Measurements from ENCODE around the gene HOXD4. TPM values are rescaled to one million over a fixed set of nuclear protein-coding genes. Genes with fewer than 3 reads are reported as not detected.

Gene HOXD4
- polyA plus RNA-seq, 2 of the 4 experiments (the other 2 are of a cell fraction) = 0.27 to 0.87 TPM

- ATAC-seq (no peak), FAIRE-seq (no peak), DNase-seq (ENCODE audit: low read depth in 1 of 2, low spot score in 1 of 2) (no peak)
- Histone ChIP-seq H3K4me3 (no peak overlapping the region), H3K4me1 (no peaks in the 10 kb centered on the region), H3K4me2 (no peak overlapping the region), H3K9me3 (no peaks in the 10 kb centered on the region), H3K27ac (no peak overlapping the region)
- CTCF ChIA-PET = interaction anchor here (1.5 to 1.6 kb wide), 2 partner anchors 291 to 474 kb away, joined by 4 to 6 read pairs; no protein-coding TSS in a partner anchor
- TF ChIP-seq REST (IDR thresholded peaks at IDR 0.05) (no peak), ZSCAN20 (CRISPR knock-in tag; IDR thresholded peaks at IDR 0.05) (no peak), HDAC2 (IDR thresholded peaks at IDR 0.05) (no peak), HOXB5 (CRISPR knock-in tag; IDR thresholded peaks at IDR 0.05) (no peak), JUNB (IDR thresholded peaks at IDR 0.05) (no peak), MAX (IDR thresholded peaks at IDR 0.05) (no peak), ATOH8 (CRISPR knock-in tag; IDR thresholded peaks at IDR 0.05; ENCODE audit: low read depth) (no peak)
- POLR2A ChIA-PET = no interaction called here
- WGBS (ENCODE audit: missing lambda C conversion rate) = 87% methylated on average over 13 of the region's 13 CpGs
These were observed 12.9 kb downstream of the HOXD4 start for GRCh38 chr2:176164201-176164600.

GRCh38 chr2:176164611-176165369 lies 13.4 kb downstream of the HOXD4 start:
- POLR2A ChIA-PET = no interaction called here
- FAIRE-seq (no peak), ATAC-seq (no peak), DNase-seq (ENCODE audit: low read depth in 1 of 2, low spot score in 1 of 2) (no peak)
- H3K4me2 ChIP-seq = no peak overlapping the region
- CTCF ChIA-PET = interaction anchor here (1.5 to 1.6 kb wide), 2 partner anchors 290 to 474 kb away, joined by 4 to 6 read pairs; no protein-coding TSS in a partner anchor
- TF ChIP-seq CBX8 (IDR thresholded peaks at IDR 0.05) (no peak), HOXB13 (CRISPR knock-in tag; IDR thresholded peaks at IDR 0.05; ENCODE audit: low read depth) (no peak), RNF2 (IDR thresholded peaks at IDR 0.05; ENCODE audit: borderline replicate concordance, low read depth) (no peak), JUNB (IDR thresholded peaks at IDR 0.05) (no peak)
- H3K4me1 ChIP-seq = no peaks in the 10 kb centered on the region
- H3K27ac ChIP-seq = no peak overlapping the region
- no peaks in the 10 kb centered on the region for H3K9me3 ChIP-seq
- H3K4me3 ChIP-seq = no peak overlapping the region
- WGBS (ENCODE audit: missing lambda C conversion rate) = 89% methylated on average over 52 of the region's 52 CpGs

- TF ChIP-seq TP53 (CRISPR knock-in tag; IDR thresholded peaks at IDR 0.05) (no peak), PHF8 (IDR thresholded peaks at IDR 0.05; ENCODE audit: borderline replicate concordance, low read depth) (no peak), MAX (IDR thresholded peaks at IDR 0.05) (no peak)
- CTCF ChIA-PET = interaction anchor here (0.6 to 1.6 kb wide), 3 partner anchors 51 to 473 kb away, joined by 3 to 6 read pairs (median 4); no protein-coding TSS in a partner anchor
- 83% methylated on average over 22 of the region's 26 CpGs for WGBS (ENCODE audit: missing lambda C conversion rate)
- ATAC-seq (no peak), DNase-seq (ENCODE audit: low read depth in 1 of 2, low spot score in 1 of 2) (no peak), FAIRE-seq (no peak)
- POLR2A ChIA-PET = no interaction called here
- H3K4me1 ChIP-seq = no peaks in the 10 kb centered on the region
- no peaks in the 10 kb centered on the region for H3K9me3 ChIP-seq
- H3K4me2 ChIP-seq = no peak overlapping the region
- H3K27ac ChIP-seq = no peak overlapping the region
- no peak overlapping the region for H3K4me3 ChIP-seq
These were observed 14.2 kb downstream of the HOXD4 start for GRCh38 chr2:176165370-176166050.
